ENCODE results near the gene PPP4R4. TPM values are rescaled to one million over a fixed set of nuclear protein-coding genes. Genes with fewer than 3 reads are reported as not detected.
A peak's percentile ranks its signal among the peaks of the same experiment; 100 is the strongest.
"Not testable (repeated sequence)": the region's sequence is repeated elsewhere in the genome, so short reads cannot be mapped to it uniquely, and the experiment has no call there.

The PPP4R4 gene
- polyA plus RNA-seq, 1 donor, result 0.22 TPM

DNA sequence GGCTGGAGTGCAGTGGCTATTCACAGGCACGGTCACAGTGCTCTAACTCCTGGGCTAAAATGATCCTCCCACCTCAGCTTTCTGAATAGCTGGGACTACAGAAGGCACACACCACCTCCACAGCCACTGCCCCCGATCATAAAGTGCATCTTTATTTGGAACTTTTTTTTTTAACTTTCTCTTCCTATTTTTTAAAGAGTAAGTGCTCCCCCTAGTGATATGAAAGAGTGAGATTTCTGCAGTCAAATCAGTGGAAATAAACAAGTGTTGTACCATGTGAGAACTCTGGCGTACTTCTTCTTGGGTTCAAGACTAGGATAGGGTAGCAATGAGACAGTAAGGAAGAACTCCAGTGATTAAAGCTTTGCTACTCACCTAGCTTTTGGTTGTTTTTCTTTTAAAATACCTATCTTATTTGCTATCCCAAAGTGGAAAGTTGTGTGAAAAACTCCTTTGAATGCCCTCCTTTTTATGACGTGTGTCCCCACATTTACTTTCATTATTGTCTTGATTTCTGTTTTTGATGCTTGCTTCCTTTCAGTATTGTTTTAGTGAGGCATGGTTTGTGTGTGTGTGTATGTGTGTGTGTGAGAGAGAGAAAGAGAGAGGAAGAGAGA is 6.6 kb downstream of the PPP4R4 start:
- DNase-seq, result no peak

DNA sequence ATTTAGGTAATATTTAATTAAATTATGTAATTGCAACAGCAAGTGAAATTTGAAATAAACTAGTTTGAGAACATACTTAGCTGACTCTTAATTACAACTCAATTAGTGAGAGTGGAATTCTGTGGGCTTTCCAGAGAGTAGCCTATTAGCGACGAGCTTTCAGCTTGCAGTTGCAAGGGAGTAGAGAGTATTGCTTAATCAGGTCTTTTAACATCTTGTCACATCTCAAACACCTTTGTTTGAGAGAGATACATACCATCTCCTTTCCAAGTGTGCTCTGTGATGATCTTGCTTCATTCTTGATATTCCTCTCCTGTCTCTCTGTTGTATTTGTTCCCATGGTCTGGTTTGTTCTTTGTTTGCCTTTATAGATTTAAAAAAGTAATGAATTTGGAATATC is 7.7 kb downstream of the PPP4R4 start:
- DNase-seq, result no peak

DNA sequence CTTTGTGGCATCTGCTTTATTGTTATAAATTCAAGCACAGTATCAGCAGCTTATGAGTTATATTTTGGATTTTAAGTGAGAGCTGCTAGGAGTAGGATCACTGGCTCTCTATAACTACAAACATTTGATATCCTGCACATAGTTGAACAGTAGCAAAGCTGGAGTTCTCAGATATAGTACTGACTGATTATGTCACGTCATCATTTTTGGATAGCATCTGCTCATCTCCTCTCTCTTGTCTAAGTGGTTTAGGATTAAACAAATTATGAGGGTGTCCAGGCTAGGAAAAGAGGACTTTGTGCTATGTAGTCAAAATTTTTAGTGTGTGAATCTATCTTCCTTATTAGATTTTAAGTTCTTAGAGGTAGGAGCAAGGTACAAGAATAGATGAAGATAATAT is 18.4 kb downstream of the PPP4R4 start:
- DNase-seq, result no peak

DNA sequence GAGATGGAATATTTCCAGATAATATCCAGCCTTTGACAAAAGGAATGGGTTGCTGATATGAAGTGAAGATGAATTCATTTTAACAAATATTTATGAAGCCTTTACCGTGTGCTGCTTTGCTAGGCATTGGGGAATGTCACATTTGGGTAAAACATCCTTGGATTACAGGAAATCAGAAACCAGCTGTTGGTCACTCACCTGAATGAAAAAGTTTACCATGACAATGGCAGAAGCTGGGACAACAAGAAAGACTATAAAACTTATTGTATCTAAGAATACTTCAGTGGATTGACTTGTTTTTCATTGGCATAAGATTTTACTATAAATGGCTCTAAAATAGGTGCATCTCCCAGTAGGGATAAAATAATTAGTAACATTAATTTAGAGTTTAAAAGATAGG is 19.7 kb downstream of the PPP4R4 start:
- DNase-seq, result no peak

DNA sequence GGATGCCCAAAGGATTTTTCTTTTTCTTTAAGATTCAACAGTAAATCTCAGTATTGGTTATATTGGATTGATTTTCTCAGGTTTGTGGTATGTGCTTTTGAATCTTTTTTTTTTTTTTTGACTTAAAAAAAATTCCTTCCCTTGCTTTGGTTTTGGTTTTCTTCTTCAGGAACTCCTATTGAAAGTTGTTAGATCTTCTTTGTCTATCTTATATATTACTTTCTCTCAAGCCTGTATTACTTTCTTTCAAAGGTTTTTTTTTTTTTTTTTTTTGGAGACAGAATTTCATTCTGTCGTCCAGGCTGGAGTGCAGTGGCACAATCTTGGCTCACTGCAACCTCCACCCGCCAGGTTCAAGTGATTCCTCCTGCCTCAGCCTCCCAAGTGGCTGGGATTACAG is 21.9 kb downstream of the PPP4R4 start:
- no peak for DNase-seq

DNA sequence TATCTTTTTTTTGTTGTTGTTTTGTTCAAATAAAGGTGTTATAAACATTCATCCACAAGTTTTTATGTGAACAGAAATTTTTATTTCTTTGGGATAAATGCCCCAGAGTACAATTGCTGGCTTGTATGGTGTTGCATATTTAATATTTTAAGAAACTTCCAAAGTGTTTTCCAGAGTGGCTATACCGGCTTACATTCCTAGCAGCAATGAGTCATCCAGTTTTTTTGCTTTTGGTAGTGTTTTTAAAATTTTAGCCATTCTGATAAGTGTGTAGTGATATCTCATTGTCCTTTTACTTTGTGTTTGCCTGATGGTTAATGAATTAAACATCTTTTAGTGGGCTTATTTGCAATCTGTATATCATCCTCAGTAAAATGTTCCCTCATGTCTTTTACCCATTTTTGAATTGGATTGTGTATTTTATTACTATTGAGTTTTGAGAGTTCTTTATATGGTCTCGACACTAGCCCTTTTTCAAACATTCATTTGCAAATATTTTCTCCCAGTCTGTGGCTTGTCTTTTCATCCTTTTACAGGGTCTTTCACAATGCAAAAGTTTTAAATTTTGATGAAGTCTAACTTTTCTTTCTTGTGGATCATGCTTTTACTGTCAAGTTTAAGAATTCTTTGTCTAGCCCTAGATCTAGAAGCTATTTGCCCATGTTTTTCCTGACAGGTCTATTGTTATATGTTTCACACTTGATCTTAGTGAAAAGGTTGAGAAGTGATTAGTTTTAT is 29.5 kb downstream of the PPP4R4 start:
- DNase-seq, result no peak

DNA sequence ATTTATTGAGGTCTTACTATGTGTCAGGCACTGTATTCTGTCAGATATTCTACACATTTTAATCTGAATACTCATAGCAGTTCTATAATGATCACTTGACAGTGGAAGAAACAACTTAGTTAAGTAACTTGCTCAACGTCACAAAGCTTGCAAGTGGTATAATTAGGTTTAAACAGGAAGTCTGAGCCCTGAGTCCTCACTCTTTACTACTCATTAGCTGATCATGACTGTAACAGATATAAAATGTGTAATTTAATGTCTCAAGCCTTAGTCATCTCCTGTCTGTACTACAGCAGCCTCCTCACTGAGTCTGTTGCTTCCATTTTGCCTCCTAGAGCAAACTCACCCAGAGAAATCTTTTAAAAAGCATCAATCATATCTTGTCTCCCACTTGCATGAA is 38.9 kb downstream of the PPP4R4 start:
- DNase-seq, result no peak

DNA sequence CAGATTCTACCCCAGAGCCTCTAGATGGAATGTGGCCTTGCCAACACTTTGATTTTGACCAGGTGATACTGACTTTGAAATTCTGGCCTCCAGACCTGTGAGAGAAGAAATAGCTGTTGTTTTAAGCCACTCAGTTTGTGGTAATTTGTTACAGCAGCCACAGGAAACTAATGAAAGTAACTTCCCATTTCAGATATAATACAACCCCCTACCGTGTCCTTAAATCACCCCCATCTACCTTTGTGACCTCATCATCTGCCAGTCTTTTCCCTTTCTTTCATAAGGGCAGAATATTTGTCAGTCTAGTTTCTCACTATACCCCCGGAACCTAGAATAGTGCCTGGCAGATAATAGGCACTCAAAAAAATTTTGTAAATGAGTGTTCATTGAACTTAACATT is 39.6 kb downstream of the PPP4R4 start:
- no peak for DNase-seq

DNA sequence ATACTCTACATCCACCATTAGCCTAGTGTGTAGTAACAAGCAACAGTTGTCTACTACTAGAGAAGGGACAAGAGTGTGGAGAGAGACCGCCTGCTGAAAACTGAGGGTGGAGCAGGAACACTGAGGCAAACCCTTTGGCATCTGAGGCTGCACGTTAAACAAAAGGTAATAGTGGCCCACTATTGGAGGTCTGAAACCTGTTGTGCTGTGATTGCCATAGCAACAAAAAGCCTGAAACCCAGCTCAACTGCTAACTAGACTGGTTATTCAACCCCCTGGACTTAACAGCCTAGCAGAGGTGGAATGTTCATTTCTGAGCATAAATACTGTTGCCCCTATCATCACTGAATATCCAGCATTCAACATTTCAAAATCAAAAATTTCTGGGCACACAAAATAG is 43.0 kb downstream of the PPP4R4 start:
- no peak for DNase-seq

DNA sequence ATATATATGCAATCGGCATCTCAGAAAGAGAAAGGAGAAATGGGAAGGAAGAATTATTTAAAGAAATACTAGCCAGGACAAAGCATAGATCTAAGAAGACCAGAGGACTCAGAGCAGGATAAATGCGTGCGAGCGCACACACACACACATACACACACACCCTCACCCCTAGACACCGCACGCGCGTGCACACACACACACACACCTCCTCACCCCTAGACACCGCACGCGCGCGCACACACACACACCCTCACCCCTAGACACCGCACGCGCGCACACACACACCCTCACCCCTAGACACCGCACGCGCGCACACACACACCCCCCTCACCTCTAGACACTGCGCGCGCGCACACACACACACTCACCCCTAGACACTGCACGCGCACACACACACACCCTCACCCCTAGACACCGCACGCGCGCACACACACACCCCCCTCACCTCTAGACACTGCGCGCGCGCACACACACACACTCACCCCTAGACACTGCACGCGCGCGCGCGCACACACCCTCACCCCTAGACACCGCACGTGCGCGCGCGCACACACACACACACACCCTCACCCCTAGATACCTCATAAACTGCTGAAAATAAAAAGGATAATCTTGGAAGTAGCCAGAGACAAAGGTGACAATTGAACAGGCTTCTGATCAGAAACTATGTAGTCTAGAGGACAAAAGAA is 44.2 kb downstream of the PPP4R4 start:
- not testable (repeated sequence) for DNase-seq

DNA sequence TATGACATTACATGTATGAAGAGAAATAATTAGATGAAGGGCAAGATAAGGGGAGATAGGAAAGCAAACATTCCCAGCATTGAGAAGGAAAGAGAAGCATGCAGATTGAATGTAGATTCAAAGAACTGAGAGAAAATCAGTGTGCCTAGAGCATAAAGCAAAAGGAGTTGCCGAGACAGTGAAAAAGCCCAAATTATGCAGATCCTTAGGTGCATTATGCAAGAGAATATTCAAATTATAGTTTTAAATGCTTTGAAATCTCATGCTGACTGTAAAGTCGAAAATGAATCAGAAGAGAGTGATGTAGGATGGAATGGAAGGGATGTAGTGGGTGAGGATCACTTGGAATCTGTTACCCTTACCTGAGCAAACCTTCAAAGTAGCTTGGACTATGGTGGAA is 49.9 kb downstream of the PPP4R4 start:
- no peak for DNase-seq

DNA sequence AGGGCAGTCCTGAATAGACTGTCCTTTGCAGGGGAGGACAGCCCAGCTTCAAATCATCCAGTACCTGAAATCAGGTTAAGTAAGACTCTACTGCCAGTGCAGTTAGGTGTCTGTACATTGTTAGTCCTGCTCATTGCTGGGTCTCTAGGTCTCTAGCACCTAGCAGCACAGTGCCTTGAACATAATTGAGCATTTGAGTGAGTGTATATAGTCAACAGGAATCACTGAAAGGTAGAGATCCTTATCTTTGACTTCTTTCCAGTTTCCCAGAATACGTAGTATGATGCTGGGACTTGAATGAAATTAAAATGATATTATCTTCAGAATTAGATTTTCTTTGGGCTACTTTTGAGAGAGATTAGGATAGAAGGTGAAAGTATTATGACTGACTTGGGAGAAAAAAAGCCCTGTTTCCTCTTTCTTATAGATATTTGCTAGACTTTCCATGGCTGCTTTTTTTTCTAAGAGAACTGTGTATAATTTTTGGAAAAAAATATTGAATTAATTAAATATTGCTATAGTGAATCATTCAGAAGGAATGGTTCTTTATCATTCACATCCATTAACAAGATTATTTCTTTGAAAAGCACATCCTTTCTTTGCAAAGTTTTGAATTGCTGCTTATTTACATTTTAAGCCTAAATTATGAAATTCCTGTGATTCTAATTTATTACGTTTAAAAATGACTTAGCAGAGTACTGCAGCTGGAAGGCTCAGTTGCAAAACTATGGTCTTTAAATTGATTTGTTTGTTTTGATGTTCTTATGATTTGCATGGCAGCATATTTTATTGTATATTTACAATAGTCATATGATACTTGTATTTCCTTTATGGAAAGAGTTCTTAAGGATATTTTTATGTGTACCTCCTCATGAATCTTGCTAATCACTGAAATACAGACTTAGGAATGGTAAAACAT is 51.6 kb downstream of the PPP4R4 start:
- no peak for DNase-seq

DNA sequence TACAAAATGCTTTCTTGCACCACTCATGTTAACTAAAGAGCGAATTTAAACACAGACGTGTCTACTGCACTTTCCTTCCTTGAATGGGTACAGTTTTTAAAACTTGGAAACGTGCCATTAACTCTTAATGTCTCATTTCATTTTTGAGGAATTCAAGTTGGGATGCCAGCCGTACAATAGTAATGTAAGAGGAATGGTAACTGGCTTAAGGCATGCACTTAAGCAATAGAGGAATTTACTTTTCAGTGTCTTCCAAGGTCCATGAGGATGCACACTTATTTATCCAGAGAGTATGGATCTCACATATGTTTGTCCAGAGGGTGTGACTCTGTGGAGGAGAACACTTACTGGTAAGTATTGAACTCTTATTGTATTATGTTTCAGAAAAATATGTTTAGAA is 52.9 kb downstream of the PPP4R4 start:
- DNase-seq, result peak; percentile 3

DNA sequence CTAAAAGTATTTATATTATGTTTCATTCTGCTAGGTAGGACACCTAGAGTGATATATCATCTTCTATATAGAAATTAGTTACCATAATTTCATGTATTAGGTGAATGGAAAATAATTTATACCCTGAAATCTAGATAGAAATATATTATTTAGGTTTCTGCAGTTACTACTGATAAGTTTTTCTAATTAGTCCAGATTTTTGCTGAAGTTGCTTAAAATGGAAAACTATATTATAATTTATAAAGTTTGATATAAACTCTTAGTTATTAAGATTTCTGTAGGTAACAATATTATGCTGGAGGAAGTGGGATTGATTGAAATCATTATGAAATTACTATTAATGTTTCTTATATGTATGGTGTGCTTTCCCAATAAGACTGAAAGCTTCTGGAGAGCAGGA is 62.9 kb downstream of the PPP4R4 start:
- no peak for DNase-seq

DNA sequence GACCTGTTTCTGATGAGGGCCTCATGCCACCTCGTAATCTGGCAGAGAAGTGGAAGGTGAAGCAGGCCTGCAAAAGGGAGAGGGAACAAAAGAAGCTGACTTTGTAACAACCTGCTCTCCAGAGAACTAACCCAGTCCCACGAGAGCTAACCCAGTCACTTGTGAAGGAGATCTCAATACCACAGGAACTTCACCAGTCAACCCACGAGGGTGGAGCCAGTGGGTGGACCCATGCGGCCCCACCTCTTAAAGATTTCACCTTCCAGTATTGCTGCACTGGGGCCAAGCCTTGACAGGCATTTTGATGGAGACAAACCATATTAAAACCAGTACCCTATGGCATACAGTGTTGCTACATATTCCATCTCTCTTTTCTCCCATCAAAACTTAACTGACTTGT is 63.9 kb downstream of the PPP4R4 start:
- DNase-seq, result no peak

DNA sequence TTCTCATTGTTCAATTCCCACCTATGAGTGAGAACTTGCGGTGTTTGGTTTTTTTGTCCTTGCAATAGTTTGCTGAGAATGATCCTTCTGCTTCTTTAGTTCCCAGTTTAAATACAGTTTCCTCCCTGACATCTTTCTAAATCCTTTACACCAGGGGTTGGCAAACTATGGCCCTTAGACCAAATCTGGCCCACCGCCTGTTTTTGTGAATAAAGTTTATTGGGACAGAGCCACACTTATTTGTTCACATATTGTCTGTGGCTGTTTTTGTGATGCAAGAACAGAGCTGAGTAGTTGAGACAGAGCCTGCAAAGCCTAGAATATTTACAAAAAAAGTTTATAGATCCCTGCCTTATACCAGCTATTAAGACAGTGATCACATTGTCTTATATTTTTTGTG is 65.3 kb downstream of the PPP4R4 start:
- no peak for DNase-seq

DNA sequence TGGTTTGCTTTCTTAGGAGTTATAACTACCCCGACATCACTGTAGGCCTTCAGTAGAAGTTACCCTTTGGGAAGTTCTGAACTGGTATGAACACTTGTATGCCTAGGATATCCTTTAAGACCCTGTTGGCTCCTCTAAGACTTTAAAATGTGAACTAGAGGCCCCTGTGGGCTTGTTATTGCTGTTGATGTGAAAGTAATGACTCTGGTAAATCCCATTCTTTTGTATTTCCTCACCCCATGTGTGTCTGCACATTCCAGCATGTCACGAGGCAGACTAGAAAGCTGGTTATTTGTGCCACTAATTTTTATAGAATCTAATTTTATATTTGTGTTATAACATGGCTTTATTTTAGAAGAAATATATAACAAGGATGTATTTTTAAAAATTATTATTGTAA is 70.1 kb downstream of the PPP4R4 start:
- DNase-seq, result no peak

DNA sequence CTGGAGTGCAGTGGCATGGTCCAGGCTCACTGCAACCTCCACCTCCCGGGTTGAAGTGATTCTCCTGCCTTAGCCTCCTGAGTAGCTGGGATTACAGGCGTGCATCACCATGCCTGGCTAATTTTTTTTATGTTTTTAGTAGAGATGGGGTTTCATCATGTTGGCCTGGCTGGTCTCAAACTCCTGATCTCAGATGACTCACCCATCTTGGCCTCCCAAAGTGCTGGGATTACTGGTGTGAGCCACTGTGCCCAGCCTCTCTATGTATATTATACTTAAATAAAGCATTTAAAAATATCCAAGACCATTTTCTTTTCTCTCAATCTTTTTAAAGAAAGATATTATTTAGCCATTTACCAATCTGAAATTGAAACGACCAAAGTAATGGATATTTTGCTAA is 90.1 kb downstream of the PPP4R4 start:
- DNase-seq, result not testable (repeated sequence)

DNA sequence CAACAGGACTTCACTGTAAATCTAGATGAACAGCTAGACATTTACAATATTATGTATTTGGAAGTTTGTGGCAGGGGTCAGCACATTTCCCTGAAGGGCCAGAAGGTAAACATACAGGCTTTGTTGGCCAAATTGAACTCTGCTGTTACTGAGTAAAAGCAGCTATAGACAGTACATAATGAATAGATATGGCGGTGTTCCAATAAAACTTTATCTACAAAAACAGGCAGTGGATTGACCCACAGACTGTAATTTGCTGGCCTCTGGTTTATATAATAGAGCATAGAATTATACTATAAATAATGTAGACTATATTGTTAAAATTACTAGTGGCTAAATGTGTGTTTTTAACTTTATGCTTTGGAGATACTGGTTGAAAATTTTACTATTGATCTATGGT is 93.2 kb downstream of the PPP4R4 start:
- no peak for DNase-seq

DNA sequence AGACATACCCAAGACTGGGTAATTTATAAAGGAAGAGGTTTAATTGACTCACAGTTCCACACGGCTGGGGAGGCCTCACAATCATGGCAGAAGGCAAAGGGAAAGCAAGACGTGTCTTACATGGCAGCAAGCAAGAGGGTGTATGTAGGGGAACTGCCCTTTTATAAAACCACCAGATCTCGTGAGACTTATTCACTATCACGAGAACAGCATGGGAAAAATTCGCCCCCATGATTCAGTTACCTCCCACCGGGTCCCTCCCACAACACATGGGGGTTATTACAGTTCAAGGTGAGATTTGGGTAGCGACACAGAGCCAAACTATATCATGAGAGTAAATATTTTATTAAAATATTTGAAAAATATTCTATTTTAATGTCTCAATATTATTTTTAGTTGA is 94.5 kb downstream of the PPP4R4 start:
- not testable (repeated sequence) for DNase-seq

DNA sequence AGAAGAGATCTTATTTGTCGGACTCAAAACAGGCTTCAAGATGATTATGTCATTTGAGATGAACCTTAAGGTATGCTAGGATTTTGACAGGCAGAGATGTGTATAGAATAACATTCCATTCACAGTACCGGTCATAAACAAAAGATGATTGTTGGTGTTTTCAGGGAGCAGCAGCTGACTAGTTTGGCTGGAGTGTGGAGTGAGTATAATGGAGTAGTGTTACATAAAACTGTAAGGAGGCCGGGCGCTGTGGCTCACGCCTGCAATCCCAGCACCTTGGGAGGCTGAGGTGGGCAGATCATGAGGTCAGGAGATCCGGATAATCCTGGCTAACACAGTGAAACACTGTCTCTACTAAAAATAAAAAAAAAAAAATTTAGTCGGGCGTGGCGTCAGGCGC is 95.0 kb downstream of the PPP4R4 start:
- DNase-seq, result no peak

DNA sequence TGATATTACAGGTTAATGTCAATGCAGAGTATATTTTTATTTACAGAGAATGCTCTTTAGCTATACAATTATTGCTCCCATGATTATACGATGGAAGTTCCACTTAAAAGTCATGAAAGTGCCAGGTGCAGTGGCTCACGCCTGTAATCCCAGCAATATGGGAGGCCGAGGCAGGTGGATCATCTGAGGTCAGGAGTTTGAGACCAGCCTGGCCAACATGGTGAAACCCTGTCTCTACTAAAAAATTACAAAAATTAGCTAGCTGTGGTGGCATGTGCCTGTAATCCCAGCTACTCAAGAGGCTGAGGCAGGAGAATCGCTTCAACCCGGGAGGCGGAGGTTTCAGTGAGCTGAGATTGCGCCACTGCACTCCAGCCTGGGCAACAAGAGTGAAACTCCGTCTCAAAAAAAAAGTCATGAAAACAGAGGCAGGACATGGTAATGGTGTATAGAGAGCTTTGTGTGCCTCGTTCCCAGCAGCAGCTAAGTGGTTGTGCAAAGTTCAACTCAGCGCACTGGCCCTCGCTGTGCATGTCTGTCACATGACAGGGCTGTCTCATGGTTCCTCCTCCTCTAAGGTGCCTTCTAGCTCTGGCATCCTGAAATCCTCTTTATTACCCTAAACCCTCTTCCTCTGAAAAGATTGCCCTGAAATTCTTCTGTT is 102.9 kb downstream of the PPP4R4 start:
- DNase-seq, result not testable (repeated sequence)
